Activated CD8-positive, alpha-beta T cell treated with anti-CD3 and anti-CD28 coated beads, Interleukin-2, amount 10 ng/mL, durations not matched to agents 7 days and 5 days (primary cell): Measurements from ENCODE around the gene ZNF384. TPM values are rescaled to one million over a fixed set of nuclear protein-coding genes. Genes with fewer than 3 reads are reported as not detected.

ENCODE experiments used
- ATAC-seq: fragments of 150-1000 bp; cut with Tn5 transposase; one replicate; pipeline ENCODE4 v1.10.0; 2021; ENCODE audit warnings: moderate library complexity
- CTCF ChIA-PET: fragments of 350-600 bp; sonication (Branson Sonifier 250); formaldehyde crosslinking; loops from one replicate; lab custom pipeline; 2021; ENCODE audit warnings: antibody characterized with exemption; lab: Charles Lee
- POLR2A ChIA-PET: fragments of 350-600 bp; sonication (Branson Sonifier 250); formaldehyde crosslinking; loops from one replicate; lab custom pipeline; 2021; ENCODE audit warnings: antibody characterized with exemption; lab: Charles Lee
- DNase-seq: peaks from one replicate; pipeline ENCODE4 v3.0.0-alpha.2; 2020
- H3K27ac Mint-ChIP-seq: one replicate; pipeline ENCODE4 v1.8.0; 2021; ENCODE audit warnings: mild to moderate bottlenecking, mixed read lengths
- H3K27me3 Mint-ChIP-seq: one replicate; pipeline ENCODE4 v1.8.0; 2021; ENCODE audit warnings: low read depth, mixed read lengths
- H3K36me3 Mint-ChIP-seq: one replicate; pipeline ENCODE4 v1.8.0; 2021; ENCODE audit warnings: low read depth, mixed read lengths
- H3K4me1 Mint-ChIP-seq: one replicate; pipeline ENCODE4 v1.8.0; 2021; ENCODE audit warnings: low read depth, mixed read lengths
- H3K4me3 Mint-ChIP-seq: one replicate; pipeline ENCODE4 v1.8.0; 2021; ENCODE audit warnings: mild to moderate bottlenecking, mixed read lengths
- H3K9me3 Mint-ChIP-seq: one replicate; pipeline ENCODE4 v1.8.0; 2022; ENCODE audit warnings: mixed read lengths; ENCODE audit not compliant: insufficient read depth
- total RNA-seq, 2 experiments: library from RNA; stranded (reverse); gene quantifications; one replicate each; pipeline ENCODE4 v1.2.3, GENCODE V29; 2021

Gene ZNF384
- total RNA-seq, 2 experiments from 2014 or later = 71.9 to 76.4 TPM

- Mint-ChIP-seq H3K9me3 (no peaks in the 10 kb centered on the region), H3K4me3 (no peak overlapping the region), H3K27ac (no peak overlapping the region), H3K4me1 (peaks cover 22% of the 10 kb centered on the region), H3K36me3 (no peaks in the 10 kb centered on the region), H3K27me3 (peaks cover 45% of the 10 kb centered on the region)
- CTCF ChIA-PET = interaction anchor here (0.9 to 1.6 kb wide), 7 partner anchors 9 to 147 kb away, joined by 3 to 7 read pairs (median 5); partner anchors contain the start of genes MLF2, NOP2 and ZNF384
- ATAC-seq = no peak
- POLR2A ChIA-PET = interaction anchor here (1.9 kb wide), 1 partner anchor 9 kb away, joined by 10 read pairs; the partner anchor contains the start of gene ZNF384
- DNase-seq = no peak
Measured at GRCh38 chr12:6698352-6699046, 9.3 kb upstream of the ZNF384 start.

GRCh38 chr12:6697584-6698351 is 8.6 kb upstream of the ZNF384 start:
- no peaks in the 10 kb centered on the region for H3K9me3 Mint-ChIP-seq
- peak; percentile 40 for ATAC-seq
- ChIA-PET CTCF (interaction anchor here (0.9 to 1.6 kb wide), 7 partner anchors 8 to 146 kb away, joined by 3 to 7 read pairs (median 5); partner anchors contain the start of genes MLF2, NOP2 and ZNF384), POLR2A (interaction anchor here (1.9 kb wide), 1 partner anchor 9 kb away, joined by 10 read pairs; the partner anchor contains the start of gene ZNF384)
- H3K27me3 Mint-ChIP-seq = peaks cover 40% of the 10 kb centered on the region
- DNase-seq = peak; percentile 41
- H3K27ac Mint-ChIP-seq = no peak overlapping the region
- no peak overlapping the region for H3K4me3 Mint-ChIP-seq
- no peaks in the 10 kb centered on the region for H3K36me3 Mint-ChIP-seq
- H3K4me1 Mint-ChIP-seq = peaks cover 23% of the 10 kb centered on the region

- H3K36me3 Mint-ChIP-seq = no peaks in the 10 kb centered on the region
- no peak for ATAC-seq
Measured at GRCh38 chr12:6696690-6697583, 7.8 kb upstream of the ZNF384 start.

GRCh38 chr12:6695313-6696045 is 6.3 kb upstream of the ZNF384 start:
- CTCF ChIA-PET = interaction anchor here (0.5 to 1.5 kb wide), 2 partner anchors 9 to 28 kb away, joined by 3 to 5 read pairs; partner anchors contain the start of gene COPS7A
- Mint-ChIP-seq H3K9me3 (no peaks in the 10 kb centered on the region), H3K36me3 (no peaks in the 10 kb centered on the region), H3K4me1 (peaks cover 23% of the 10 kb centered on the region), H3K27ac (no peak overlapping the region), H3K27me3 (peaks cover 19% of the 10 kb centered on the region), H3K4me3 (no peak overlapping the region)
- POLR2A ChIA-PET = interaction anchor here (0.8 to 2.0 kb wide), 3 partner anchors 28 to 57 kb away, joined by 3 to 9 read pairs (median 3); partner anchors contain the start of genes COPS7A and MLF2
- ATAC-seq = no peak
- no peak for DNase-seq

More at GRCh38 chr12:6696690-6697583, 7.8 kb upstream of the ZNF384 start:
- ChIA-PET CTCF (interaction anchor here (1.1 to 1.6 kb wide), 2 partner anchors 129 to 145 kb away, joined by 3 to 6 read pairs; partner anchors contain the start of gene NOP2), POLR2A (interaction anchor here (2.0 kb wide), 1 partner anchor 27 kb away, joined by 9 read pairs; the partner anchor contains the start of gene COPS7A)
- Mint-ChIP-seq H3K4me3 (no peak overlapping the region), H3K9me3 (no peaks in the 10 kb centered on the region), H3K4me1 (peaks cover 23% of the 10 kb centered on the region), H3K27ac (no peak overlapping the region), H3K27me3 (peaks cover 31% of the 10 kb centered on the region)
- no peak for DNase-seq

- H3K9me3 Mint-ChIP-seq = no peaks in the 10 kb centered on the region
- DNase-seq = no peak
- CTCF ChIA-PET = interaction anchor here (1.5 kb wide), 1 partner anchor 29 kb away, joined by 5 read pairs; the partner anchor contains the start of gene COPS7A
- no peak overlapping the region for H3K27ac Mint-ChIP-seq
- peaks cover 17% of the 10 kb centered on the region for H3K27me3 Mint-ChIP-seq
- no peak for ATAC-seq
- POLR2A ChIA-PET = interaction anchor here (0.8 to 2.0 kb wide), 2 partner anchors 29 to 44 kb away, joined by 3 to 9 read pairs; partner anchors contain the start of gene COPS7A
- peaks cover 29% of the 10 kb centered on the region for H3K4me1 Mint-ChIP-seq
- no peak overlapping the region for H3K4me3 Mint-ChIP-seq
- H3K36me3 Mint-ChIP-seq = no peaks in the 10 kb centered on the region
Measured at GRCh38 chr12:6694701-6695100, 5.5 kb upstream of the ZNF384 start.

GRCh38 chr12:6693832-6694355 is 4.7 kb upstream of the ZNF384 start:
- CTCF ChIA-PET = interaction anchor here (1.2 to 1.7 kb wide), 2 partner anchors 10 to 75 kb away, joined by 3 to 6 read pairs; no protein-coding TSS in a partner anchor

GRCh38 chr12:6692888-6693287 is 3.7 kb upstream of the ZNF384 start:
- ChIA-PET POLR2A (interaction anchor here (1.6 kb wide), 1 partner anchor 32 kb away, joined by 4 read pairs; no protein-coding TSS in a partner anchor), CTCF (interaction anchor here (1.2 to 2.3 kb wide), 7 partner anchors 9 to 231 kb away, joined by 3 to 7 read pairs (median 4); partner anchors contain the start of gene COPS7A)
- Mint-ChIP-seq H3K36me3 (peaks cover 5% of the 10 kb centered on the region), H3K27me3 (peaks cover under 1% of the 10 kb centered on the region), H3K4me1 (peaks cover 21% of the 10 kb centered on the region), H3K27ac (peak overlapping the region; percentile 7), H3K9me3 (no peaks in the 10 kb centered on the region), H3K4me3 (no peak overlapping the region)
- DNase-seq = no peak
- ATAC-seq = no peak

More at GRCh38 chr12:6693832-6694355, 4.7 kb upstream of the ZNF384 start:
- no peaks in the 10 kb centered on the region for H3K36me3 Mint-ChIP-seq
- POLR2A ChIA-PET = no interaction called here
- no peaks in the 10 kb centered on the region for H3K9me3 Mint-ChIP-seq
- ATAC-seq (no peak), DNase-seq (no peak)
- H3K4me1 Mint-ChIP-seq = peaks cover 22% of the 10 kb centered on the region
- H3K27me3 Mint-ChIP-seq = peaks cover 10% of the 10 kb centered on the region
- H3K27ac Mint-ChIP-seq = peak overlapping the region; percentile 0
- no peak overlapping the region for H3K4me3 Mint-ChIP-seq

GRCh38 chr12:6691473-6691872 is 2.3 kb upstream of the ZNF384 start:
- ATAC-seq (no peak), DNase-seq (no peak)
- POLR2A ChIA-PET = interaction anchor here (0.6 to 1.6 kb wide), 2 partner anchors 33 to 293 kb away, joined by 4 read pairs; no protein-coding TSS in a partner anchor
- Mint-ChIP-seq H3K27ac (peak overlapping the region; percentile 21), H3K9me3 (no peaks in the 10 kb centered on the region), H3K4me3 (peak overlapping the region; percentile 4), H3K27me3 (no peaks in the 10 kb centered on the region), H3K36me3 (peaks cover 18% of the 10 kb centered on the region), H3K4me1 (peaks cover 35% of the 10 kb centered on the region)
- CTCF ChIA-PET = interaction anchor here (1.2 to 3.9 kb wide), 3 partner anchors 33 to 154 kb away, joined by 3 to 30 read pairs (median 7); partner anchors contain the start of gene COPS7A

- H3K4me3 Mint-ChIP-seq = peak overlapping the region; percentile 95
- no peaks in the 10 kb centered on the region for H3K9me3 Mint-ChIP-seq
- peaks cover 52% of the 10 kb centered on the region for H3K4me1 Mint-ChIP-seq
- ATAC-seq (peak; percentile 21), DNase-seq (peak; percentile 65)
- ChIA-PET CTCF (interaction anchor here (0.6 to 3.9 kb wide), 25 partner anchors 9 to 163 kb away, joined by 3 to 30 read pairs (median 4); partner anchors contain the start of genes CDCA3, COPS7A, LPAR5 and MLF2), POLR2A (interaction anchor here (0.6 to 2.5 kb wide), 30 partner anchors 10 to 1451 kb away, joined by 3 to 69 read pairs (median 7); partner anchors contain the start of genes C12orf57, CDCA3, CHD4 and COPS7A)
- H3K27me3 Mint-ChIP-seq = no peaks in the 10 kb centered on the region
- peaks cover 42% of the 10 kb centered on the region for H3K36me3 Mint-ChIP-seq
- peak overlapping the region; percentile 94 for H3K27ac Mint-ChIP-seq
Measured at GRCh38 chr12:6688543-6688998, 604 bp downstream of the ZNF384 start.
